T-helper 22 cell (primary cell): ENCODE data around the gene KIF23.

Experiments
- DNase-seq: peaks from one replicate; pipeline ENCODE4 v3.0.0-alpha.2; 2020; ENCODE audit warnings: low read depth

The KIF23 gene

DNA sequence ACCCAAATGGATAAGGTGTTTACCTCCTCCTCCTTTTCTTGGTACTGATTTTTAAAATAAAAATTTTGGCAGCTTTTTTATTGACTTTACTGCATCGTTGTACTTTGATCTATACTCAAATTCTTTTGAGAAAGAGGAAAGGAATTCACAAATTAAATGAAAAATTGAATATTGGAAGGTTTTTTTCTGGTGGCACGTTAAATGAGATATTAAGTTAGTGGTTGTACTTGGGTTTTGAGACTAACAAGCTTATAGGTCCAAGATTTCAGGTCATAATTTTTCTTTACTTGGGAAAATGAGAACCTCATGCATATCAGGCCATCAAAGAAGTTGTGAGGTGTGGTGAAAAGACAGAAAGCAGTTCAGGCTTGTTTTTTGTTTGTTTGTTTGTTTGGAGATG is 52.6 kb downstream of the KIF23 start:
- no peak for DNase-seq

DNA sequence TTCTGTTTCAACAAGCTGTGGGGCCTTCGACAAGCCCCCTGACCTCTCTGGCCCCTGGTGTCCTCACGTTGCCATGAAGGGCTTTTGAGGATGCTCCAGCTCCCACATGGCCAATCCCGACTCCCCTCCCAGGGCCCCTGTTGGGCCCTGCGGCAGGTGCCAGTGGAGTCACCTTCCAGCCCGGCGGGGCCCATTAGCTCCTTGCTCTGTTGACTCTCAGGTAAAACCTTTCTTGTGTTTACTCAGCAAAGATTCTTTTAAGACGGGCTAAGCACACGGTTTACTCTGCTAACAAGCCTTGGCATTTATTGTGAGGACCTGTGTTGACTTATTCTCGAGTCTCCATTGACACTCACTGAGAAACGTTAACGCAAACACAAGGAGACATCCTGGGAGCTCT is 53.5 kb downstream of the KIF23 start:
- DNase-seq = no peak

DNA sequence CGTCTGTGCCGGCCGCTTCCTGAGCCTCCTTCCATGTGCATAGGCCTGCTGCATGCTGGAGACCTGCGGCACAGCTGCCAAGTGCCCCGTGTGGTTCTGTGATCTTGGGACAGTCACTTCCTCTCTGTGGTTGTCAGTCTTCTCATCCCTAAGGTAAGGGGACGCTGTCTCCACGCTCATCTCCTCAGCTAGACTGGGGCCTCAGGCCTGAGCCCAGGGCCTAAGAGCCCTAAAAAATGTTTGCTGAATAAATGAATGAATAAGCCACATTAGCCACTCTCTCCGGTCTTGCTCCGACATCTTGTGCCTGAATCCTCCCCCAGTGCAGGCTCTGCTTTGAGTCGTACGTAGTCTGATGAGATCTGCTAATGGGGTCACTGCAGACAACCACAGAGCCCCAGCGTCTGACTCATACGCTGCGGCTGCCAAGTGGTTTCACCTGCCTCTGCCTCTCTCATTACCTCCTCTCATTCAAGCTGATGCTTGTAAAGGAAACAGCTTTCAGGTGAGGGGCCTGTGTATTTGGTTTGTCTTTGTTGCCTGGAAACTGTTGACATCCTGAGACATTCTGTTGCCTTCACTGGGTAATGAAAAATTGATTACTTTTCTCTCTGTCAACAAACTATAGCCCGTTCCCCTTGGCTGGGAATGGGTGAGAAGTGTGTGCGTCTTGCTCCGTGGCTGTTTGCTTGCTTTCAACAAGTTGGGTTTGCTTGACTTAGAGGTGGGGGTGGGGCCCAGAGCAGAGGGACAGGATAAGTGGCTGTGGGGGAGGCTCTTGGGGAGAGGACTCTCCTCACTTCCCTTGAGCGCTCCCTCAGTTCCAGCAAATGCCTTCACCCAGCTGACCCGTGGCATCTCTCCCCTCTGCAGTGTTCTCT is 54.3 kb downstream of the KIF23 start:
- DNase-seq = peak; percentile 88

DNA sequence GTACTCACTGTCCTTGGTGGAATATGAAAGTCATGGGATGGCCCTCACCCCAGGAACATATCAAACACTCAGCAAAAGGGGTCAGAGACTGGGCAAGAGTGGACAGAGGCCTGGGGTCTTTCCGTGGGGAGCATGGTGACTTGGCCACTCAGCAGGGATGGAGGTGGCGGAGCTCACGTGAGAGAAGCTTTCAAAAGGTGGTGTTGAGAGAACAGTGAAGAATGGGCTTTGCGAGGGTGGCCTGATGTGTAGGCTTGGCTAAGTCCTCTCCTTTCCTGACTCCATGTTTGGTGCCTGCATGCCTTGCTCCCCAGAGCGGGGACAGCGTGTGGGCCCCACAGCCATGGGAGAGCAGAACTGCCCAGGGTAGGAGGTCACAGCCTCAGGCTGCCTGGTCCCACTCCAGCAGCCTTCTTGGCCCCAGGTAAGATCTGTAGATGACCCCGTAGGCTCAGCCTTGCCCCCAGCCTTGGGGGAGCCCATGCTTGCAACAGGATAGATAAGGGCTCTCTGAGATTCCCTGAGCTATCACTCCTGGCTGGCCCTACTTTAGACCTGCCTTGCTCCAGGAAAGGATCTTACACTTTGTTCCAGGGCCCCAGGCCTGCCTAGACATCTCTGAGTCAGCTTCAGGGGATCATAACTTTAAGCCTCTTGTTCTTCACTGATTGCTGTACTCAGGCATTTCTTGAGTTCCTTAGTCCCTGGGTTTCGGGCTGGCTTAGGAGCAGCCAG is 55.5 kb downstream of the KIF23 start:
- DNase-seq = no peak

DNA sequence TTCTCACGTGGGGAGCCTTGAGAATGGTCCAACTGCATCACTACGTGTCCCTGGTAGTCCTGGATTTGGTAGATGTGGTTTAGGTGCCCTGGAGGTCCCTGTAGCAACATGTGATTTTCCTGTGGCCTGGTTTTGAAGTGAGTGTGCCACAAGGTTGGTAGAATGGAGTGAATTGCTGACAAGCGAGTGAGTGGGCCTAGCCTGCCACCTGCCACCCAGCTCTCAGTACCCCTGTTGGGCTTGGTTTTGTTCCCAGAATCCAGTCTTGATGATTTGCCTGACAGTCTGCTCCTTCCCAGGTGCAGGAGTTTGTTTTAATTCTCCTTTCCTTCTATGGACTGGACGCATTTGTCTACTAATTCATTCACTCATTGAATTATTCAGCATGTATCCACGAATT is 57.9 kb downstream of the KIF23 start:
- DNase-seq = no peak

DNA sequence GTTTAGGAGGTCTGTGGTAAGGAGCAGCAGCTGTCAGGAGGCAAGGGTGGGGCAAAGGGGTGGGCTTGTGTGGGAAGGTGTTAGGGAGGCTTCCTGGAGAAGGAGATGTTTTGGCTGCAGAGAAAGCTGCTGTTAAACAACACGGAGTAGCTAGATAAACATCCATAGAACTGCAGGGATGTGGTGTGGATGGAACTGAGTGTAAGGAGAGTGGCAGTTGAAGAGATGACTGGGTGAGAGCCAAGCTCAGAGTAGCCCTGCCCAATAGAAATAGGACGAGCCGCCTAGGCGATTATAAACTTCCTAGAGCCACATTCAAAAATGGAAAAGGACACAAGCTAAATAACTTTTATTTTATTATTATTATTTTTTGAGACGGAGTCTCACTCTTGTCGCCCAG is 58.4 kb downstream of the KIF23 start:
- no peak for DNase-seq

DNA sequence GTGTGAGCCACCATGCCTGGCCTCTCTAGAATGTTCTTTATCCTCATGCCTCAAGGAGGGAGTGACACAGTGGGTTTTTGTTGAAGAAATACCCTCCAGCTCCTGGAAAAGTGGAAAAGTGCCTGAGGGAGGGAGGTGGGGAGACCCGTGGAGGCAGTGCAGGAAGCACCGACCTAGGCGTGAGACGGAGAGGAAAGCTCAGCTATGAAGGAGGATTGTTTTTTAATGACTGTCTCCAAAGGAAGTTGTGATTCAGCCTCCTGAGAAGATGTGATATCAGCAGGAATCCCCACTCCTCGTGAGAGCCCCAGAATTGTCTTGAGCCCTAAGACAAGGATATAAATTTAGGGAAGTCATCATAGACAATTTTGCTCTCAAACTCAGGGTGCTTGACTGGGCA is 60.1 kb downstream of the KIF23 start:
- no peak for DNase-seq

DNA sequence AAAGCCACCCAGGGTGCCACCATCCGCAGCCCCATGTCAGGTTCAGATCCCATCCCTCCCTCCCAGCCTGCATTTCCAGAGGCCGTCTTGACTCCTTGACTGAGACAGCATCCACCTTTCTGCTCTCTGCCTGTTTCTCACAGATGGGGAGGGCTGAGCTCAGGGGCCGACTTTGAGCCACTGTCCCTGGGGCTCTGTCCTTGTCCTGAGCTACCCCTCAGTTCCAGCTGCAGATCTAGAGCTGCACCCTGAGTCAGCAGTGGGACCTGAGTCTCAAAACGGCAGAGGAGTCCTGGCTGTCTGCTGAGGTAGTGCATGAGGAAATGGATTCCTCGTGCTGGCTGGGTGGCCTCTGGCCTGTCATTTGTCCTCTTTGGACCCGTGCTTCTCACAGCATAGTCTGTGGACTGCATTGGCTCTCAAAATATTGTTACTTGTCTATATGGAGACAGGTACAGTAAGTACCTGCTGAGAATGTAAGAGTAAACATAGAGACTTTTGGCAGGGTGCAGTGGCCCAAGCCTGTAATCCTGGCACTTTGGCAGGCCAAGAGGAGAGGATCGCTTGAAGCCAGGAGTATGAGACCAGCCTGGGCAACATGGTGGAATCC is 60.8 kb downstream of the KIF23 start:
- no peak for DNase-seq

DNA sequence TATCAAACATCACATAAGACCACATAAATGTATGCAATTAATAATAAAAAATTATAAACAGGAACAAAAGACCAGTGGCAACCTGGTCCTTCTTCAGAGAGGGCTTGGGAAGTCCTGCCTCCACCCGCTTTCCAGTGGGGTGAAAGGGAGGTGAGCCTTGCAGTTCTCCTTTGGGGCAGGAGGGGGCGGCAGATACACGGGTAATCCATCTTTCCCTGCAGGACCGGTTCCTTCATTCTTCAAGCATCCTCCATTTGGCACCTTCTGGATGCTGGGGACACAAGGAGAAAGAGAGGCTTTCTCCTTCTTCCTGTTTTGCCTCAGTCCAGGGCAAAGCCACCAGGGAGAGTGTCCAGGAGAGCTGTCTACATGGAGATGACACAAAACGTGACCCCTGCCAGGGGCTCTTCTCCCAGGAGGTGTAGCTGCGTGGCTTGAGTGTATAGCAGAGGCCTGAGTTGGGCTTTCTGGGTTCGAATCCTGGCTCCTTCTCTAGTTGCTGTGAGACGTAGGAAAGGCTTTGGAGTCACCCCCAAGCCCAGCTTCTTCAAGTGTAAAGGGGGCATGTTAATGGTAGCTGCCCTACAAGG is 61.7 kb downstream of the KIF23 start:
- DNase-seq = peak; percentile 40

DNA sequence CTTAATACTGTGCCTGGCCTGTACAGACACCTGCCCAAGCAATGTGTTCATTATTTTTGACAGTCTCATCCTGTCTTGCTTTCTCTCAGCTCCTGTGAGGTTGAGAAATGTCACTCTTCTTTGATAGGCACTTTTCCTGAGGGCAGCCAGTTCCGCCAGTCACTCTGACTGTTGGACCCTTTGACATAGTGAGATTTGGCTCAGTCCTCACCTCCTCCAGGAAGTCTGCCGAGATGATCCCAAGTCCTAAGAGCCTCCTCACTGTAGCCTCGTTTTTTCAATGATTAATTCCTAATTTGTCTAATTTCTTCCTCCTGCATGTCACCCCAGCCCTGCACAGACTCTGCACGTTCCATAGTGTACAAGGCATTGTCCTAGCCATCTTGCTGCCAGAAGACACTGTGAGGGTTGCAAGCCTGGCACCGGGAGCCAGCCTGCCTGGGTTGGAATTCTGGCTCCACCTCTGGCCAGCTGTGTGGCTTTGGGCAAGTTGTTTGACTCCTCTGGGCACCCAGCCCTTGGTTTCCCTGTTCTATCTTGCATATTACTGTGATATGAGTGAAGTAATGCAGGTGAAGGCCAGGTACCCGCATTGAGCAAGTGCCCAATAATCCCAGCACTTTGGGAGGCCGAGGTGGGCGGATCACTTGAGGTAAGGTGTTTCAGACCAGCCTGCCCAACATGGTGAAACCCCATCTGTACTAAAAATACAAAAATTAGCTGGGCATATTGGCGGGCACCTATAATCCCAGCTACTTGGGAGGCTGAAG is 62.7 kb downstream of the KIF23 start:
- DNase-seq = no peak

DNA sequence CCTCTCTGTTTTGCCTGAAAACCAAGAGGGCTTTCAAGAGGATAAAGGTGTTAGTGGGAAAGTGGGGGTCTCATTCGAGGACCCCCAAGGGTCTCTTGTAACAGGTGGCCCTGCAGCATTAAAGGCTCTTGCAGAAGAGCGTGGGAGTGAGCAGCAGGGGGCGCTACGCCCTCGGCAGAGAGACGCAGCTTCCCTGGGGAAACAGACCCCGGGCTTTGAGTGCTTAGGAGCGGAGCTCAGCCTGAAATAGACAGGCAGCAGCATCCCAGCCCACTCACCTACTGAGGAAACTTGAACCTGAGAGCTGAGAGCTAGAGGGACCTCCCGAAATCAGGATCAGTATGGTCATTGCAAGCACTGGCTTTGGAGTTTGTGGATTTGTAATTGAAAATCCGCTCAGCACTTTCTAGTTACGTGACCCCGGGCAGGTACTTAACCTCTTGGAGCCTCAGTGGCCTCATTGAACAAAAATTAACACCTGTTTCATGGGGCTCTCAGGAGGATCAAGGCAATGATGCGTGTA is 64.2 kb downstream of the KIF23 start:
- no peak for DNase-seq

DNA sequence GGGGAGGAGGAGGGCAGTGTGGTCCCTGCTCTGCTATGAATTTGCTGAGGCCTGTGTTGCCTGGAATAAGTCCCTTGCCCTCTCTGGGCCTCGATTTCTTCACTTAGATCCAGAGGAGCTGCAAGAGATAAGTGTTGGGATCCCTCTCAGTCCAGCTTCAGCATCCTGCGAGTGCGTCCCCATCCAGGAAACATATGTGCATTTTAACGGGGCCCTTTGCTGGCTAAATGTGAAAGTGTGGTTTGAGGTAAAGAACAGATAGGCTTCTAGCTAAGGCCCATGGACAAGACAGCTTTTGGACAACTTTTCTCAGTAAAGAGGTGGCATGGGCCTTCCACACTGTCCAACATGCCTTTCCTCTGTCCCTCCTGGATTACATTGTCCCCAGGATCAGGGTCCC is 64.9 kb downstream of the KIF23 start:
- DNase-seq = no peak

DNA sequence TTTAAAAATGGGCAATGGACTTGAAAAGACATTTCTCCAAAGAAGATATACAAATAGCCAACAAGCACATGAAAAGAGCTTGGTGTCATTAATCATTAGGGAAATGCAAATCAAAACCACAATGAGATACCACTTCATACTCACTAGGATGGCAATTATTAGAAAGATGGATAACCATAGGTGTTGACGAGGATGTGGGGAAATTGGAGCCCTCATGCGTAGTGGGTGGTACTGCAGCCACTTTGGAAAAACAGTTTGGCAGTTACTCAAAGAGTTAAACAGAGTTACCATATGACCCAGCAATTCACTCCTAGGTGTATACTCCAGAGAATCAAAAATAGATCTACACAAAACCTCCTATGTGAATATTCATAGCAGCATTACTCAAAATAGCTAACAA is 65.8 kb downstream of the KIF23 start:
- DNase-seq = no peak

DNA sequence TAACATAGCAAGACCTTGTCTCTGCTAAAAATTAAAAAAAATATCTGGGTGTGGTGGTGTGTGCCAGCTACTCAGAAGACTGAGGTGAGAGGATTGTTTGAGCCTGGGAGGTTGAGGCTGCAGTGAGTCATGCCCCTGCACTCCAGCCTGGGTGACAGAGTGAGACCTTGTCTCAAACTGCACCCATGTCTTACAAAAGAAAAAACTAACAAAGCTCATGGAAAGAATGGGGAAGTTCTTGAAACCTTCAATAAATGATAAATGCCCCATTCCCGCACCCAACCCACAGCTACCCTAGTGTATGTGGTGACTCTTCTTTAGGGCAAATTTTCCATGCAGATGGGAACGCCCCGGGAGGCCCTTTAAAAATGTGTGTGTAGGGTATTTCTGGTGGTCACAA is 66.8 kb downstream of the KIF23 start:
- no peak for DNase-seq

DNA sequence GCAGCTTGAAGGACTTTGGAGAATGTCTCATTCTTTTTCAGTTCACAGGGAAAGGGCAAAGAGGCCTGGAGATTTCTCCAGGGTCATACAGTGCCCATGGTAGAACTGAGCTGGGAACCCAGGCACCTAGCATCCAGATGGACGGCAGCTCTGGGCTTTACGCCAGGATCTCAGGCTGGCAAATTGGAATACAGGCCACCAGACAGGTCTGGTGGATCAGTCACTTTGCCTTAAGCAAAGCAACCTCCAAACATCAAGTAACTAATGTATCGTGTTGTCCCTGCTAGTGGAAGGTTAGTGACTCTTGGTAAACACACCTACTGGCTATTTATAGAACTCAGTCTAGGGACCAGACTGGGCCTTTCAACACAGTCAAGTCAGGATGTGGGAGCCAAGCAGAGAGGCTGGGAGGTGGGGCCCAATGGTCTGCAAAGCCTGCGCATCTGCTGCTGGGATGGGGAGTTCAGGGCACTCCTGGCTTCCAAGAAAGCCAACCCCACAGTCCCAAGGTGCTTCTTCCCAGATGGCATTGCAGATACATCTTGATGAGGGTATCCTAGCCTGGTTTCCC is 68.6 kb downstream of the KIF23 start:
- DNase-seq = no peak

DNA sequence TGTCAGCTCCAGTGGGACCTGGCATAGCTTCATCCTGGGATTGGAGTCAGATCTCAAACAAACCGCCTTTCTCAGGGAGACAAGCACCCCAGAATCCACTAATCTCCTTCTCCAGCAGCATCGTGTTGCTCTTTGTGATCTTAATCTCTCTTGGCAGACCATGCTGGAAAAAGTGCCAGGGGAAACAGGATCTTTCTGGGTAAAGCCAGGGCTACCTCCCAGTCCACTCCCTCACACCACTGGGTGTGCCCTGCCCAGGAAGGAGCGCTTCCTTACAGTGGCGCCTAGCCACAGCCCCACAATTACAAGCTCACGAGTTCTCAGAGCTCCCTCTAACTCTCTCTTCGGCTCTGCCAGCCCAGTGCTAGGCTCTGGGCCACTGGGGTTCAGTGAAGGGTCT is 70.7 kb downstream of the KIF23 start:
- DNase-seq = no peak

DNA sequence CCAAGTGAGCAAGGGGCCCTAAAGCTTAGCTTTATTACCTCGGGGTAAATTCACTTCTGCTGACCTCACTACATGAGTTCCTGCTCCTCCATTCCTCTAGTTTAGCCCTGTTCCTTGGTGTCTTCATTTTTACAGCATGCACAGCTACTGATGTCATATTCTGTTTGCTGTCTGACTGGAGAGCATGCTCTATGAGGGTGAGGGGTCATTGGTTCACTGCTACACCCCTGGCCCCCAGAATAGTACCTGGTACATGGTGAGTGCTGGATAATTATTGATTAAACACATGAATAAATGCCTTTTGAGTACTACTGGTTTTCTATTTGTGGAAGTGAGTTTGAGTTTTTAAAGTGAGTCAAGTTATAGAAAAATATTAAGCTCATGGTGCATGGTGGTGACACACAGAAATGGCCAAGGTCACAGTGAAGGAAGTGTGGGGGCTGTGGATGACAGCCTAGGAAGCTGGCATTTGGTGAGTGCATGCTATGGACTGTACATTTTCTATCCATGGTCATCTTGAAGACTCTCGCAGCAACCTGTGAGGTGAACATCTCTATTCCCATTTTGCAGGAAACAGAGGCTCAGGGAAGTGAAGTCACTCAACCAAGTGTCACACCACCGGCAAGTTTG is 72.4 kb downstream of the KIF23 start:
- no peak for DNase-seq

DNA sequence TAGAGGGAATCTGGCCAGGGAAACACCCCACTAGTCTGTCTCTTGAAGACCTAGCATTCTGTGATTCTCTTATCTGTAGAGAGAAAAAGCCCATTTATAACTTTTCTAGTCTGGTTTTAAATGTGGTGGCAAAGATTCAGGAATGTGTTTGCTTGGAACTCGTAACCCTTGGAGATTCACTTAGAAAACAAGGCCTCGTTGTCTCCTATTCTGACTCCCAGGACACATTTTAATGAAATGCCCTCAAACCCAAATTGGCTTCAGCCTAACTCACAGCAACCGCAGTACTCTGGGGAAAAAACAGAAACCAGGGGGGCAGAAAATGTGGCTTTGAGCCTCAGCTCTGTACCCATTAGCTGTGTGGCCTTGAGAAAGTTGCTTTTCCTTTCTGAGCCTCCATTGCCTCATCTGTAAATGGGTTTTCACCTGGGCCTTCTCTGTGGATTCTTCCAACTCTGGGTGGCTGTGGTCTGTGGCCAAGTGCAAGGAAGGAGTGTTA is 75.0 kb downstream of the KIF23 start:
- no peak for DNase-seq

DNA sequence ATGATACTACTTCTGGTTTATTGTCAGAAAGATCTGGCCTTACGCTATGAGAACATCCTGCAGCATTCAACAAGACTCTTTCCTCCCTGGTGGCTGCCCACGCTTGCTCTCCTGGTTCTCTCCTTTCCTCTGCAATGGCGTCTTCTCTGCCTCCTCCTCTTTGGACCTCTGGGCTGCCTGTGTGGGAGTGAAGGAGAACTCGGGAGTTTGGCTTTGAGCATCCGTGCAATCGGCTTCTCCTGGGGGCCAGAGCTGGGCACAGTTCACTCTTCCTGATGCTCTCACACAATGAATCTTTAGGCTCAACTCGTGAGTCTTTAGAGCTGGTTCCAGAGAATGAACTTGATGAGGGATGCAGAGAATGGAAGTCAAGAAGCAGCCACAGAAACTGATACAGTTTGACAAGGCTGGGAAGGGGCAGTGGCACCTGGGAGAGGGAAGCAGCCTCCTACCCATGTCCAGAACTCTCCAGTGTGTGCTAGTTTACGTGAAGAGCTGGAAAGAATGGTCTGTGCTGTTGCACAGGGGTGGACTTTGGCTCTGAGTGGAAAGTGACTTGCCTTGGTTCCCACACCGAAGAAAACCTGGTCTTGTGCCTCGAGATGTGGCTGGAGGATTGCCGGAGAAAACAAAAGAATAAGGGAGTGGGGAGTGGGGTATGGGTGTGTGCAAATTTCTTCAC is 76.3 kb downstream of the KIF23 start:
- no peak for DNase-seq

DNA sequence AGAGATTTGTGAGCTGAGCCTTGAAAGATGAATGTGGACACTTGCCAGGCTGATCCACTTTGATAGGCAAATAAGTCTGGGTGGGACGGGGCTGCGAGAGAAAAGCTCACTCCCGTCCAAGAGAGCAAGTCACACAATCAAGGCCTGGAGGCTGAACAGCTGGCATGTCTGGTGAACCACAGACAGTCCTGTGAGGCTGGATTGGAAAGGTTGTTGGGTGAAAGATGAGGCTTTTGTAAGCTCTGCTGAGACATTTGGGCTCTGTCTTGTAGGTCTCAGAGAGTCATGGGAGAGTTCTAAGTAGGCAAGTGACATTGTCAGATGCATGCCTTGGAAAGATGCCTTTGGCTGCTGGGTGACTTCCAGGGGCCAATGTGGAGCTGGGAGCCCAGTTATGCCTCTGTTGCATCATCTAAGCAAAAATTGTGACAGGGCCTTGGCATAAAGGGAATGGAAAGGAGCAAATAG is 76.9 kb downstream of the KIF23 start:
- DNase-seq = no peak
